GM10847 (cell line): ENCODE data around the gene OSCAR.

Source experiments
- POLR2A ChIP-seq: IDR thresholded peaks from 2 replicates; pipeline ENCODE4 v1.6.1; 2011; ENCODE audit not compliant: insufficient read length; ENCODE audit errors: extremely low read depth

The OSCAR gene

GRCh38 chr19:54106716-54107115 lies 6.1 kb upstream of the OSCAR start:
- TF ChIP-seq POLR2A = no peak

DNA sequence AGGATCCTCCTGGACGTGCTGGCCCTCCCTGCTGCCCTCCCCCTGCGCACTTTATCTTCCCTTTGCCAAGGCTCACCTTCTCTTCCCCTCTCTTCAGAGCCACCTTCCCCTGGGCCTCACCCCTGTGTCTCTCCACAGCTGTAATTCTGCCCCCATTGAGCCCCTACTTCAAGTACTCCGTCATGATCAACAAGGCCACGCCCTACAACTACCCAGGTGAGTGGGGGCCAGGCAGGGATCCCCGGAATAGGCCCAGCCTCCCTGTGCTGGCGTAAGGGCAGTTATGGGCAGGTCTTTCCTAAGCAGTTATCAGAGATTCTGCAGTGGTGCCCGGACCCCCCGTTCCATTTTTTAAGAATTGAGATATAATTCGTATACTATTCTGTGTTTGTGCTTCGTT lies 5.2 kb upstream of the OSCAR start:
- no peak for TF ChIP-seq POLR2A

DNA sequence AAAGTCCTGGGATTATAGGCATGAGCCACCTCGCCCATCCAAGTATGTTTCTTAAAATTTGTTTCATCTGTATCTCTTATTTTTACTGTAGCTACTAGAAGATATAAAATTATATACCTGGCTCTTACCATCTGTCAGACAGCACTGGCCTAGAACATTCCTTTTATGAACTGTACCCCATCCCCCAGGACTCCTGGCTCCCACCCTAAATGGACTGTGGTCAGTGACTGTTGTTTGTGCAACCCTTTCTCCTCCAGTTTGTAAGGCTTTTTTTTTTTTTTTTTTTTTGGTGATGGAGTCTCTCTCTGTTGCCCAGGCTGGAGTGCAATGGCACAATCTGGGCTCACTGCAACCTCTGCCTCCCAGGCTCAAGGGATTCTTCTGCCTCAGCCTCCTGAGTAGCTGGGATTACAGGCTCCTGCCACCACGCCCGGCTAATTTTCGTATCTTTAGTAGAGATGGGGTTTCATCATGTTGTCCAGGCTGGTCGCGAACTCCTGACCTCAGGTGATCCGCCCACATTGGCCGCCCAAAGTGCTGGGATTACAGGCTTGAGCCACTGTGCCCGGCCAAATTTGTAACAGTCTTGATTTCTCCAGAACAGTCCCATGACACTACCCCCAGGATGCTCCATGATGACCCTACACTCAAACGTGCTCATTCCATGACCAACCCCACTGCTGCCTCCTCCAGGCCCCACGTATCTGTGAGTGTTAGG lies 4.6 kb upstream of the OSCAR start:
- TF ChIP-seq POLR2A = no peak

GRCh38 chr19:54102421-54103169 lies 2.0 kb upstream of the OSCAR start, which contains the start of gene NDUFA3:
Gene NDUFA3, plus strand, starts transcription at chr19:54102855. Its CDS starts 24 bp downstream, at chr19:54102879.
- TF ChIP-seq POLR2A = peak; percentile 54

DNA sequence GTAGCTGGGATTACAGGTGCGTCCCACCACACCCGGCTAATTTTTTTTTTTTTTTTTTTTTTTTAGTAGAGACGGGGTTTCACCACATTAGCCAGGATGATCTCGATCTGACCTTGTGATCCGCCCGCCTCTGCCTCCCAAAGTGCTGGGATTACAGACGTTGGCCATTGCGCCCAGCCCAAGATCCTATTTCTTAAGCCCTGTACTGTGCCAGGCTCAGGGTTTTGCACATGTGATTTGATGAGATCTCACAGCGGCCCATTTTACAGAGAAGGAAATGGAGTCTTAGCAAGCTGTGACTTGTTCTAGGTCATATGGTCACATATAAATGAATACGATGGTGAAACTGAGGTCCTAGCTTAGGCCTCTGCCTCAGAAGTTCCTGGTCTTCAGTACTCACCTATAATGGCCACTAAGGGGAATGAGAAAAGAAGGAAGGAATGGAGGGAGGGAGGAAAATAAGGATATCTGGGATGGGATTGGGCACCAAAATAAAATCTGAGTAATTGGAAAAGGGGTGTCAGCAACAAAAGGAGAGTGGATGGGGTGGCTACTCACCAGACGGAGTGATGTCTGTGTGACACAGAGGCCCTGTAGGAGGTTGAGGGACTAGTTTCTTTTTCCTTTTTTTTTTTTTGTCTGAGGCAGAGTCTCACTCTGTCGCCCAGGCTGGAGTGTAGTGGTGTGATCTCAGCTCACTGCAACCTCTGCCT lies 1.3 kb downstream of the OSCAR start:
- TF ChIP-seq POLR2A = no peak

- no peak for TF ChIP-seq POLR2A
Measured at GRCh38 chr19:54096617-54097106, 3.9 kb downstream of the OSCAR start.

DNA sequence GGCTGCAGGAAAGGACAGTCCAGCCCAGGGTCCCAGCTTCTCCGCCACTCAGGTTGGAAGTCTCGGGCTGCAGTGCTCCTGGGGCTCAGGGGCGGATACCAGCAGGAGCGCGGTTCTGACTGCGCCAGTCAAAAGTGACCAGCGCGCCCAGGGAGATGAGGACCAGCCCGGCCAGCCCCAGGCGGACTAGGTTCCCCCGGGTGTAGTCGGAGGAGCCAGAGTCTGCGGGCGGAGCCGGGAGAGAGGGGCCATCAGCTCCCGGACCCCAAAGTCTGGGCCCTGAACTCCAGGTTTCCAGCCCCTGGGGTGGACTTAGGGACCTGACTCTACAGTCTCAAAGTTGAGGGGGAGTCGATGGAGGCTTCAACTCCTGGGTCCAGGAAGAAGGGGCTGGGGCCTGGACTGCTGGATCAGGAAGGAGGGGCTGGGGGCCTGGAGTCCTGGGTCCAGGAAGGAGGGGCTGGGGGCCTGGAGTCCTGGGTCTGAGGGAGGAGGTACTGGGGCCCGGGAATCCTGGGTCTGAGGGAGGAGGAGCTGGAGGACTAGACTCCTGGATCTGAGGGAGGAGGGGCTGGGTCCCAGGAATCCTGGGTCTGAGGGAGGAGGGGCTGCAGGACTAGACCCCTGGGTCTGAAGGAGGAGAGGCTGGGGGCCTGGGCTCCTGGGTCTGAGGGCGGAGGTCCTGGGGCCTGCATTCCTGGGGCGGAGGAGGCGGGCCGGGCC lies 5.3 kb downstream of the OSCAR start:
- no peak for TF ChIP-seq POLR2A

GRCh38 chr19:54094426-54095000 lies 6.1 kb downstream of the OSCAR start:
- no peak for TF ChIP-seq POLR2A

DNA sequence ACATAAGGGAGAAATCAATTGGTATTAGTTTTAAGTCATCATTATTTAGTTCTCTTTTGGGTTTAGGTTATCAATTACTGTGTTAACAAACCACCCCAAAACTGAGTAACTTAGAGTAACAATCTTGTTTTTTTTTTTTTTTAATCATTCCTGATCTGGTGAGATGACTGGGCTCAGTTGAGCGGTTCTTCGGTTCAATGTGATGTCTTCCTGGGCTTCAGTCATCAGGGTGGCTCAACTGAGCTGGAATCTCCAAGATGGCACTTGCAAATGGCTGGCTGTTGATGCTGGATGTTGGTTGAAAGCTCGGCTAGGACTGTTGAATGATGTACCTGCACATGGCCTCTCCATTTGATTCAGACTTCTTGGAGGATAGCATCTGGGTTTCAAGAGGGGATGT lies 16.2 kb downstream of the OSCAR start:
- TF ChIP-seq POLR2A = no peak

DNA sequence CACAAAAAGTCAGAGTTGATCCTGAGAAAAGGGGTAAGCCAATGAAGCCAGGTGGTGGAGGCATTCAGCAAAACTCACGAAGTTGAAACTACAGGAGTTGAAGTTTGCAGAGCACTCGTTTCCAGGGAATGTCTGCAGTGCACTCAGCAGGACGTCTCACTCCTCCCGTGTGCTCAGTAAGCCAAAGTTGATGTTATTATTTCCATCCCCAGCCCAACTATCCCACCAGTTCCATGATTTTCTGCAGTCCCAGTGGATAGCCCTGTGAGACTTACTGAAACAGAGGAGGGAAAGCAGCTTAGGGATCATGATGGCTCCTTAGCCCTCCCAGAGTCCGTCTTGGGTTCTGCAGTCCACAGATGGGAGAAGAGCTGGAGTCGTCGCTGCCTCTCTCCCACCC lies 19.6 kb downstream of the OSCAR start, which contains the start of gene TARM1:
TARM1 (minus strand) TSS at position 334 of the 400 bp plus-strand sequence; CDS start at position 309, 25 bp downstream.
- TF ChIP-seq POLR2A = no peak

GRCh38 chr19:54077334-54077733 lies 23.3 kb downstream of the OSCAR start:
- TF ChIP-seq POLR2A = no peak

- no peak for TF ChIP-seq POLR2A
Measured at GRCh38 chr19:54074851-54075250, 25.8 kb downstream of the OSCAR start.

GRCh38 chr19:54073829-54074228 lies 26.8 kb downstream of the OSCAR start:
- TF ChIP-seq POLR2A = no peak

DNA sequence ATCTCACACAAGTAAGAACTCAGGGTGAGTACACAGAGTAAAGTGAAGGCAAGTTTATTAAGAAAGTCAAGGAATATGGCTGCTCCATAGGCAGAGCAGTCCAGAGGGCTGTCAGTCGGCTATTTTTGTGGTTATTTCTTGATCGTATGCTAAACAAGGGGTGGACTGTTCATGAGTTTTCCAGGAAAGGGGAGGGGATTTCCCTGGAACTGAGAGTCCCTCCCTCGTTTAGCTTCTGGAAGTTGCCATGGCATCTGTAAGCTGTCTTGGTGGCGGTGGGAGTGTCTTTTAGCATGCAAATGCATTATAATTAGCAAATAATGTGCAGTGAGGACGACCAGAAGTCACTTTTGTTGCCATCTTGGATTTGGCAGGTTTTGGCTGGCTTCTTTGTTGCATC lies 31.1 kb downstream of the OSCAR start:
- TF ChIP-seq POLR2A = no peak
